ENCODE results near the gene RABL3. TPM values are rescaled to one million over a fixed set of nuclear protein-coding genes. Genes with fewer than 3 reads are reported as not detected.

The RABL3 gene
- total and polyA plus RNA-seq, 2 of the 13 experiments (the other 11 are each of a cell fraction or from before 2014, with no cell fraction given) = 4.8 to 31.9 TPM

DNA sequence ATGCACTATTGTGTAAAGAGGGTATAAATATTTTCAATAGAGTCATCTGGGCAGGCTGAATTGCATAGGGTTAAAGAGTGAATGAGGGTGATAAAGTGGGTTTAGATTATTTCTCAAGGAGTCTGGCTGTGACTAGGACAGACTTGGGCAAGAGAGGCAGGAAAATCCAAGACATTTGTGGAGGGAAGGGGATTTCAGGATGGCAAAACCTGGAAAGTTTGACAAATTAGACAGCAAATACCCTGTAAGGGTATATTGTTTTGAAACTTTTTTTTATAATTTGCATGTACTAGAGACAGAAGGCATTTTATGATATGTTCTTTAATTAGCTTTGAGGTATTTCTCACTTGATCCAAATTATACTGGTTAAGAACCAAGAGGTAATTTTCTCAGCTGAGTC is 77.4 kb downstream of the RABL3 start (continued):
- TF ChIP-seq, protein P1, sequence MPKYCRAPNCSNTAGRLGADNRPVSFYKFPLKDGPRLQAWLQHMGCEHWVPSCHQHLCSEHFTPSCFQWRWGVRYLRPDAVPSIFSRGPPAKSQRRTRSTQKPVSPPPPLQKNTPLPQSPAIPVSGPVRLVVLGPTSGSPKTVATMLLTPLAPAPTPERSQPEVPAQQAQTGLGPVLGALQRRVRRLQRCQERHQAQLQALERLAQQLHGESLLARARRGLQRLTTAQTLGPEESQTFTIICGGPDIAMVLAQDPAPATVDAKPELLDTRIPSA (CRISPR knock-in tag; IDR thresholded peaks at IDR 0.05; ENCODE audit: borderline replicate concordance) = no peak
- TF ChIP-seq IRF2 (CRISPR knock-in tag; IDR thresholded peaks at IDR 0.05) (no peak), BORCS8-MEF2B (CRISPR knock-in tag; IDR thresholded peaks at IDR 0.05) (no peak)

GRCh38 chr3:120661945-120662344 is 80.4 kb downstream of the RABL3 start:
- TF ChIP-seq JUND (CRISPR knock-in tag; IDR thresholded peaks at IDR 0.05) = no peak
- no peak for TF ChIP-seq FOXA1 (IDR thresholded peaks at IDR 0.05)
- no peak for TF ChIP-seq FOXA1 (CRISPR knock-in tag; IDR thresholded peaks at IDR 0.05)
- no peak for TF ChIP-seq KDM4B (CRISPR knock-in tag; IDR thresholded peaks at IDR 0.05)
- no peak for TF ChIP-seq TMF1 (CRISPR knock-in tag; IDR thresholded peaks at IDR 0.05; ENCODE audit: low read depth)
- no peak for TF ChIP-seq MATR3 (CRISPR knock-in tag; IDR thresholded peaks at IDR 0.05)
- TF ChIP-seq AHR (CRISPR knock-in tag; IDR thresholded peaks at IDR 0.05) = no peak
- TF ChIP-seq NR2F6 (IDR thresholded peaks at IDR 0.05) = no peak
- TF ChIP-seq NR2F6 (CRISPR knock-in tag; IDR thresholded peaks at IDR 0.05) = no peak
- no peak for TF ChIP-seq SRY (CRISPR knock-in tag; IDR thresholded peaks at IDR 0.05)
- TF ChIP-seq ZNF263 (CRISPR knock-in tag; IDR thresholded peaks at IDR 0.05) = no peak
- TF ChIP-seq SOX5 (CRISPR knock-in tag; IDR thresholded peaks at IDR 0.05; ENCODE audit: borderline replicate concordance) = no peak
- TF ChIP-seq PTBP1 (IDR thresholded peaks at IDR 0.05; ENCODE audit: low read depth, low read length, poor library complexity, severe bottlenecking) = no peak
- TF ChIP-seq KMT2B (CRISPR knock-in tag; IDR thresholded peaks at IDR 0.05) = no peak
- no peak for TF ChIP-seq GZF1 (CRISPR knock-in tag; IDR thresholded peaks at IDR 0.05)
- TF ChIP-seq YY1 (IDR thresholded peaks at IDR 0.05; ENCODE audit: insufficient read depth, insufficient replicate concordance, low read depth, low read length) = no peak
- CTCF ChIA-PET (ENCODE audit: low intra/inter-chr PET ratio, low total read pairs) = no interaction called here
- Histone ChIP-seq H3K9ac (ENCODE audit: insufficient read depth, low read depth, low read length) (no peak overlapping the region), H3K4me1 (ENCODE audit: insufficient read depth, low read length) (peaks cover 13% of the 10 kb centered on the region; the same call in 1 of the 2 replicates), H3K79me2 (ENCODE audit: insufficient read depth, low read length) (peaks cover 21% of the 10 kb centered on the region), H3K27ac (ENCODE audit: extremely low read length, insufficient read depth, low read length) (no peak overlapping the region), H2AFZ (ENCODE audit: low read length) (no peak overlapping the region), H4K20me1 (ENCODE audit: insufficient read depth, low read length) (peaks cover 23% of the 10 kb centered on the region; the same call in 1 of the 2 replicates), H3K4me2 (ENCODE audit: low read depth, low read length) (no peak overlapping the region), H3K36me3 (replicated peaks in 1 of 2; ENCODE audit: control insufficient read depth in 1 of 2, insufficient read depth in 2 of 2, low read length in 2 of 2) (peaks cover 29 to 84% of the 10 kb centered on the region in 2 experiments; a peak in 4 of 5 replicates), H3K4me3 (replicated peaks in 1 of 3; ENCODE audit: insufficient read depth in 1 of 3, low read depth in 2 of 3, low read length in 3 of 3) (no peak overlapping the region), H3K9me3 (ENCODE audit: low read length) (no peaks in the 10 kb centered on the region), H3K27me3 (ENCODE audit: control insufficient read depth in 1 of 2, insufficient read depth in 2 of 2, low read length in 2 of 2) (no peaks in the 10 kb centered on the region)
- POLR2A ChIA-PET = interaction anchor here (1.9 kb wide), 1 partner anchor 16 kb away, joined by 6 read pairs; no protein-coding TSS in a partner anchor
- no TSS peak for BruUV-seq (replicated peaks)
- in situ Hi-C loops (cut with HindIII; ENCODE audit: extremely low pct_ligation_motif_present, low pct_unique_long_range_greater_than_20kb) (no loop called here), intact Hi-C loops (cut with micrococcal nuclease; ENCODE audit: unreplicated experiment) (no loop called here)
- WGBS (ENCODE audit: low lambda C conversion rate) = 66% methylated on average over 5 of the region's 5 CpGs
- DNase-seq (ENCODE audit: low spot score) (no peak), ATAC-seq (no peak), FAIRE-seq (no peak)

Data from HepG2 (cell line).